Fibroblast of skin of abdomen (primary cell): Measurements from ENCODE around the gene SSX2IP. TPM values are rescaled to one million over a fixed set of nuclear protein-coding genes. Genes with fewer than 3 reads are reported as not detected.
A peak's percentile ranks its signal among the peaks of the same experiment; 100 is the strongest.
"Not testable (repeated sequence)": the region's sequence is repeated elsewhere in the genome, so short reads cannot be mapped to it uniquely, and the experiment has no call there.

Experiments used
- DNase-seq: peaks from one replicate; pipeline ENCODE4 v3.0.0-alpha.2; 2013
- polyA plus RNA-seq, 2 experiments: library from polyadenylated mRNA; unstranded; fragments of 120-200 nt; gene quantifications; one replicate each; pipeline ENCODE4 v1.2.1, GENCODE V29; 2013; ENCODE audit not compliant: insufficient read length in 2 of 2

The SSX2IP gene
- 12.9 TPM for polyA plus RNA-seq (2013, experiment 1 of 2; ENCODE audit: insufficient read length)
- 11.7 TPM for polyA plus RNA-seq (2013, experiment 2 of 2; ENCODE audit: insufficient read length)

GRCh38 chr1:84690397-84691121 is at the start of gene SSX2IP:
TSS of gene SSX2IP (minus strand) at chr1:84690461. CDS start at chr1:84671219, 19,242 bp downstream.
- peak; percentile 96 for DNase-seq

- DNase-seq: no peak
Observed at GRCh38 chr1:84738237-84738636, 48.0 kb upstream of the SSX2IP start.

- DNase-seq: no peak
Observed at GRCh38 chr1:84737590-84737989, 47.3 kb upstream of the SSX2IP start.

GRCh38 chr1:84736944-84737343 is 46.7 kb upstream of the SSX2IP start:
- DNase-seq: no peak

- no peak for DNase-seq
Observed at GRCh38 chr1:84736445-84736844, 46.2 kb upstream of the SSX2IP start.

- peak; percentile 51 for DNase-seq
Observed at GRCh38 chr1:84735483-84735882, 45.2 kb upstream of the SSX2IP start.

- DNase-seq: no peak
Observed at GRCh38 chr1:84732520-84732919, 42.3 kb upstream of the SSX2IP start.

GRCh38 chr1:84731519-84731918 is 41.3 kb upstream of the SSX2IP start:
- DNase-seq: no peak

- DNase-seq: not testable (repeated sequence)
Observed at GRCh38 chr1:84727711-84728110, 37.5 kb upstream of the SSX2IP start.

- peak; percentile 29 for DNase-seq
Observed at GRCh38 chr1:84726593-84727499, 36.6 kb upstream of the SSX2IP start.

- DNase-seq: no peak
Observed at GRCh38 chr1:84724128-84724860, 34.0 kb upstream of the SSX2IP start.

- DNase-seq: peak; percentile 85
Observed at GRCh38 chr1:84722794-84723193, 32.5 kb upstream of the SSX2IP start.

GRCh38 chr1:84721872-84722271 is 31.6 kb upstream of the SSX2IP start:
- DNase-seq: not testable (repeated sequence)

GRCh38 chr1:84721152-84721551 is 30.9 kb upstream of the SSX2IP start:
- DNase-seq: peak; percentile 87

GRCh38 chr1:84720221-84720780 is 30.0 kb upstream of the SSX2IP start:
- no peak for DNase-seq

- peak; percentile 74 for DNase-seq
Observed at GRCh38 chr1:84719543-84720217, 29.4 kb upstream of the SSX2IP start.

- no peak for DNase-seq
Observed at GRCh38 chr1:84715342-84716019, 25.2 kb upstream of the SSX2IP start.

- peak; percentile 86 for DNase-seq
Observed at GRCh38 chr1:84712276-84712874, 22.1 kb upstream of the SSX2IP start.

GRCh38 chr1:84711869-84712268 is 21.6 kb upstream of the SSX2IP start:
- no peak for DNase-seq

- DNase-seq: no peak
Observed at GRCh38 chr1:84711121-84711520, 20.9 kb upstream of the SSX2IP start.

- DNase-seq: no peak
Observed at GRCh38 chr1:84709131-84709530, 18.9 kb upstream of the SSX2IP start.
